ENCODE measurements around the gene PRIM2. TPM values are rescaled to one million over a fixed set of nuclear protein-coding genes. Genes with fewer than 3 reads are reported as not detected.
"Not testable (repeated sequence)": the region's sequence is repeated elsewhere in the genome, so short reads cannot be mapped to it uniquely, and the experiment has no call there.

The PRIM2 gene
- total RNA-seq, 1 experiment from 2014 or later: 29.9 TPM

GRCh38 chr6:57515171-57515570 is 197.7 kb downstream of the PRIM2 start:
- DNase-seq (ENCODE audit: low read depth, low spot score); in situ Hi-C loops (cut with HindIII; ENCODE audit: low pct_unique_long_range_greater_than_20kb, low sequenced_read_pairs): not testable (repeated sequence)

- DNase-seq (ENCODE audit: low read depth, low spot score); in situ Hi-C loops (cut with HindIII; ENCODE audit: low pct_unique_long_range_greater_than_20kb, low sequenced_read_pairs): not testable (repeated sequence)
Observed at GRCh38 chr6:57515845-57516244, 198.4 kb downstream of the PRIM2 start.

GRCh38 chr6:57516776-57517175 is 199.3 kb downstream of the PRIM2 start:
- in situ Hi-C loops (cut with HindIII; ENCODE audit: low pct_unique_long_range_greater_than_20kb, low sequenced_read_pairs); DNase-seq (ENCODE audit: low read depth, low spot score): not testable (repeated sequence)

- in situ Hi-C loops (cut with HindIII; ENCODE audit: low pct_unique_long_range_greater_than_20kb, low sequenced_read_pairs); DNase-seq (ENCODE audit: low read depth, low spot score): not testable (repeated sequence)
Observed at GRCh38 chr6:57519198-57519597, 201.8 kb downstream of the PRIM2 start.

- in situ Hi-C loops (cut with HindIII; ENCODE audit: low pct_unique_long_range_greater_than_20kb, low sequenced_read_pairs); DNase-seq (ENCODE audit: low read depth, low spot score): not testable (repeated sequence)
Observed at GRCh38 chr6:57521085-57521484, 203.7 kb downstream of the PRIM2 start.

- in situ Hi-C loops (cut with HindIII; ENCODE audit: low pct_unique_long_range_greater_than_20kb, low sequenced_read_pairs); DNase-seq (ENCODE audit: low read depth, low spot score): not testable (repeated sequence)
Observed at GRCh38 chr6:57523221-57523620, 205.8 kb downstream of the PRIM2 start.

GRCh38 chr6:57529755-57530154 is 212.3 kb downstream of the PRIM2 start:
- DNase-seq (ENCODE audit: low read depth, low spot score); in situ Hi-C loops (cut with HindIII; ENCODE audit: low pct_unique_long_range_greater_than_20kb, low sequenced_read_pairs): not testable (repeated sequence)

- in situ Hi-C loops (cut with HindIII; ENCODE audit: low pct_unique_long_range_greater_than_20kb, low sequenced_read_pairs); DNase-seq (ENCODE audit: low read depth, low spot score): not testable (repeated sequence)
Observed at GRCh38 chr6:57532660-57533059, 215.2 kb downstream of the PRIM2 start.

GRCh38 chr6:57535121-57535520 is 217.7 kb downstream of the PRIM2 start:
- in situ Hi-C loops (cut with HindIII; ENCODE audit: low pct_unique_long_range_greater_than_20kb, low sequenced_read_pairs); DNase-seq (ENCODE audit: low read depth, low spot score): not testable (repeated sequence)

GRCh38 chr6:57535994-57536393 is 218.6 kb downstream of the PRIM2 start:
- in situ Hi-C loops (cut with HindIII; ENCODE audit: low pct_unique_long_range_greater_than_20kb, low sequenced_read_pairs): not testable (repeated sequence)
- peak; percentile 64 for DNase-seq (ENCODE audit: low read depth, low spot score)

GRCh38 chr6:57537916-57538315 is 220.5 kb downstream of the PRIM2 start:
- in situ Hi-C loops (cut with HindIII; ENCODE audit: low pct_unique_long_range_greater_than_20kb, low sequenced_read_pairs); DNase-seq (ENCODE audit: low read depth, low spot score): not testable (repeated sequence)

GRCh38 chr6:57551961-57552360 is 234.5 kb downstream of the PRIM2 start:
- in situ Hi-C loops (cut with HindIII; ENCODE audit: low pct_unique_long_range_greater_than_20kb, low sequenced_read_pairs); DNase-seq (ENCODE audit: low read depth, low spot score): not testable (repeated sequence)

GRCh38 chr6:57557855-57558254 is 240.4 kb downstream of the PRIM2 start:
- in situ Hi-C loops (cut with HindIII; ENCODE audit: low pct_unique_long_range_greater_than_20kb, low sequenced_read_pairs); DNase-seq (ENCODE audit: low read depth, low spot score): not testable (repeated sequence)

- in situ Hi-C loops (cut with HindIII; ENCODE audit: low pct_unique_long_range_greater_than_20kb, low sequenced_read_pairs); DNase-seq (ENCODE audit: low read depth, low spot score): not testable (repeated sequence)
Observed at GRCh38 chr6:57559170-57559569, 241.7 kb downstream of the PRIM2 start.

- in situ Hi-C loops (cut with HindIII; ENCODE audit: low pct_unique_long_range_greater_than_20kb, low sequenced_read_pairs); DNase-seq (ENCODE audit: low read depth, low spot score): not testable (repeated sequence)
Observed at GRCh38 chr6:57562233-57562632, 244.8 kb downstream of the PRIM2 start.

- DNase-seq (ENCODE audit: low read depth, low spot score); in situ Hi-C loops (cut with HindIII; ENCODE audit: low pct_unique_long_range_greater_than_20kb, low sequenced_read_pairs): not testable (repeated sequence)
Observed at GRCh38 chr6:57572119-57572518, 254.7 kb downstream of the PRIM2 start.

GRCh38 chr6:57572844-57573243 is 255.4 kb downstream of the PRIM2 start:
- in situ Hi-C loops (cut with HindIII; ENCODE audit: low pct_unique_long_range_greater_than_20kb, low sequenced_read_pairs); DNase-seq (ENCODE audit: low read depth, low spot score): not testable (repeated sequence)

GRCh38 chr6:57577023-57577422 is 259.6 kb downstream of the PRIM2 start:
- DNase-seq (ENCODE audit: low read depth, low spot score); in situ Hi-C loops (cut with HindIII; ENCODE audit: low pct_unique_long_range_greater_than_20kb, low sequenced_read_pairs): not testable (repeated sequence)

- in situ Hi-C loops (cut with HindIII; ENCODE audit: low pct_unique_long_range_greater_than_20kb, low sequenced_read_pairs): not testable (repeated sequence)
- peak; percentile 1 for DNase-seq (ENCODE audit: low read depth, low spot score)
Observed at GRCh38 chr6:57579489-57579888, 262.1 kb downstream of the PRIM2 start.

- in situ Hi-C loops (cut with HindIII; ENCODE audit: low pct_unique_long_range_greater_than_20kb, low sequenced_read_pairs); DNase-seq (ENCODE audit: low read depth, low spot score): not testable (repeated sequence)
Observed at GRCh38 chr6:57581586-57581985, 264.2 kb downstream of the PRIM2 start.

Data from SK-MEL-5 (cell line).